Tibial artery (tissue), 4 donors: Measurements from ENCODE around the gene KCNJ12.

ENCODE experiments used
- DNase-seq, 2 donors: peaks; one replicate each; pipeline ENCODE4 v3.0.0-alpha.2; 2019
- H3K27ac ChIP-seq, 2 donors: fragments of 200-600 bp; sonication (generic) in 1 of 2; 1 replicate in 1 of 2; 2 replicates in 1 of 2; pipeline ENCODE4 v1.5.1; 2018 to 2019; ENCODE audit warnings: mild to moderate bottlenecking in 1 of 2
- H3K27me3 ChIP-seq, 2 donors: fragments of 200-600 bp; sonication (generic) in 1 of 2; one replicate each; pipeline versions ENCODE4 v1.5.1 to v1.6.0; 2016 to 2019
- H3K36me3 ChIP-seq, 3 donors: fragments of 200-600 bp; sonication (generic) in 2 of 3; one replicate each; pipeline ENCODE4 v1.5.1; 2016 to 2019; ENCODE audit warnings: mild to moderate bottlenecking in 2 of 3
- H3K4me1 ChIP-seq, 4 donors: fragments of 200-600 bp; sonication (generic) in 2 of 4; 1 replicate in 3 of 4; 2 replicates in 1 of 4; pipeline ENCODE4 v1.5.1; 2016 to 2019
- H3K4me3 ChIP-seq, 2 donors: fragments of 200-600 bp; sonication (generic) in 1 of 2; 1 replicate in 1 of 2; 2 replicates in 1 of 2; pipeline ENCODE4 v1.5.1; 2018 to 2019; ENCODE audit warnings: mild to moderate bottlenecking in 2 of 2
- H3K9me3 ChIP-seq, 3 donors: fragments of 200-600 bp; sonication (generic) in 1 of 3; one replicate each; pipeline ENCODE4 v1.5.1; 2016 to 2019
- intact Hi-C: fragments of 100-400 bp; cut with DNase I; formaldehyde crosslinking; loops from one replicate; pipeline ENCODE4 v1.15.0; 2023; ENCODE audit warnings: low total_unique reads
- TF ChIP-seq, protein P1 (sequence below), 2 experiments: fragments of 200-600 bp in 1 of 2; fragments of 450-650 bp in 1 of 2; IDR thresholded peaks; one replicate each; pipeline ENCODE4 v1.5.1; 2017 to 2019; ENCODE audit warnings: antibody characterized with exemption in 2 of 2, mild to moderate bottlenecking in 1 of 2, moderate library complexity in 1 of 2

The KCNJ12 gene

GRCh38 chr17:21458054-21458453, 81.9 kb downstream of the KCNJ12 start:
- Histone ChIP-seq H3K4me1 (peaks cover 0 to 18% (median 10%) of the 10 kb centered on the region in 4 donors), H3K4me3 (no peak overlapping the region), H3K27ac (no peak overlapping the region), H3K36me3 (no peaks in the 10 kb centered on the region), H3K9me3 (no peaks in the 10 kb centered on the region), H3K27me3 (peaks cover 0 to 6% of the 10 kb centered on the region in 2 donors)
- TF ChIP-seq, protein P1, sequence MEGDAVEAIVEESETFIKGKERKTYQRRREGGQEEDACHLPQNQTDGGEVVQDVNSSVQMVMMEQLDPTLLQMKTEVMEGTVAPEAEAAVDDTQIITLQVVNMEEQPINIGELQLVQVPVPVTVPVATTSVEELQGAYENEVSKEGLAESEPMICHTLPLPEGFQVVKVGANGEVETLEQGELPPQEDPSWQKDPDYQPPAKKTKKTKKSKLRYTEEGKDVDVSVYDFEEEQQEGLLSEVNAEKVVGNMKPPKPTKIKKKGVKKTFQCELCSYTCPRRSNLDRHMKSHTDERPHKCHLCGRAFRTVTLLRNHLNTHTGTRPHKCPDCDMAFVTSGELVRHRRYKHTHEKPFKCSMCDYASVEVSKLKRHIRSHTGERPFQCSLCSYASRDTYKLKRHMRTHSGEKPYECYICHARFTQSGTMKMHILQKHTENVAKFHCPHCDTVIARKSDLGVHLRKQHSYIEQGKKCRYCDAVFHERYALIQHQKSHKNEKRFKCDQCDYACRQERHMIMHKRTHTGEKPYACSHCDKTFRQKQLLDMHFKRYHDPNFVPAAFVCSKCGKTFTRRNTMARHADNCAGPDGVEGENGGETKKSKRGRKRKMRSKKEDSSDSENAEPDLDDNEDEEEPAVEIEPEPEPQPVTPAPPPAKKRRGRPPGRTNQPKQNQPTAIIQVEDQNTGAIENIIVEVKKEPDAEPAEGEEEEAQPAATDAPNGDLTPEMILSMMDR (IDR thresholded peaks at IDR 0.05), result no peak
- intact Hi-C loops, result loop anchor here (5.0 to 10.0 kb wide), 2 partner anchors 49 to 173 kb away; partner anchors contain the start of gene MAP2K3
- no peak for DNase-seq

DNA sequence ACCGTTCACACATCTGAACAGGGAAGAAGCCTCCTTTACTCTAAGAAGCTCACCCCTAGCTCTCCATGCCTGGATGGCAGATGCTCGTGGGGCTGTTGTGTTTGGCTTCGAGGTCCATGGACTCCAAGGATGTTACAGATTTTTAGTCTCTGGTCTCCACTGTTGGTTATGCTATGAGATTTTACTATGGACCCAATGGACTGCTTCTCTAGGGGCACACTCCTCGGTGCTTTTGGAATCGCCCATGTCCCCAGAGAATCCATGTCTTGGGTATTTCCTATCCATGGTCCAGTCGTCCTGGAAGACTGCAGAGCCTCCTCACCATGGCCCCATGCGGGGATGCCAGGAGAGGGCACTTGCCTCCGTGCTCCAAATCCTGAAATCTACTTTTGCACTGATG, 83.4 kb downstream of the KCNJ12 start:
- Histone ChIP-seq H3K27me3 (peaks cover 0 to 19% of the 10 kb centered on the region in 2 donors), H3K4me1 (peaks cover 0 to 25% (median 15%) of the 10 kb centered on the region in 4 donors), H3K9me3 (no peaks in the 10 kb centered on the region), H3K4me3 (no peak overlapping the region), H3K36me3 (no peaks in the 10 kb centered on the region), H3K27ac (no peak overlapping the region)
- TF ChIP-seq, protein P1 (IDR thresholded peaks at IDR 0.05), result no peak
- DNase-seq, result no peak
- intact Hi-C loops, result loop anchor here (5.0 to 10.0 kb wide), 2 partner anchors 48 to 175 kb away; partner anchors contain the start of gene MAP2K3

GRCh38 chr17:21460358-21460757, 84.2 kb downstream of the KCNJ12 start:
- DNase-seq, result no peak
- peaks cover 0 to 25% (median 15%) of the 10 kb centered on the region in 4 donors for H3K4me1 ChIP-seq
- TF ChIP-seq, protein P1 (IDR thresholded peaks at IDR 0.05), result no peak
- no peak overlapping the region for H3K27ac ChIP-seq
- H3K9me3 ChIP-seq, result no peaks in the 10 kb centered on the region
- no peaks in the 10 kb centered on the region for H3K36me3 ChIP-seq
- H3K27me3 ChIP-seq, result peaks cover 0 to 19% of the 10 kb centered on the region in 2 donors
- intact Hi-C loops, result no loop called here
- no peak overlapping the region for H3K4me3 ChIP-seq

DNA sequence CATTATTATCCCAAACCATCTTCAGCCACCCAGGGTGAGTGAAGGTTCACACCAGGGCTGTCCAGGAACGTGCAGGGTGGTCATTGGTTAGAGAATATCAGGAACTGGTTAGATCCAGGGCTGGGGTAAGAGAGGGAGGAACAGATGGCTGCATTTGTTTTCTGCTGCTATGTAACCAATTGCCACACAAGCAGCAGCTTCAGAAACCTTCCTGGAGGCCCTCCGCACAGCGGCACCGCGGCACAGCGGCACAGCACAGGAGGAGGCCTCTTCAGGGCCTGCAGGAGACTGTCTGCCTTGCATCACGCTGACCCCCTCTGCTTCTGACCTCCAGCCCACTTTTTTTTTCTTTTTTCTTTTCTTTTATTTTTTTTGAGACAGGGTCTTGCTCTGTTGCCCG, 86.1 kb downstream of the KCNJ12 start:
- Histone ChIP-seq H3K36me3 (no peaks in the 10 kb centered on the region), H3K27ac (no peak overlapping the region), H3K27me3 (peaks cover 0 to 19% of the 10 kb centered on the region in 2 donors), H3K4me1 (peaks cover 0 to 16% (median 9%) of the 10 kb centered on the region in 4 donors), H3K9me3 (no peaks in the 10 kb centered on the region), H3K4me3 (no peak overlapping the region)
- no peak for DNase-seq
- intact Hi-C loops, result no loop called here
- TF ChIP-seq, protein P1 (IDR thresholded peaks at IDR 0.05), result no peak

- TF ChIP-seq, protein P1 (IDR thresholded peaks at IDR 0.05), result no peak
- no peak overlapping the region for H3K4me3 ChIP-seq
- H3K9me3 ChIP-seq, result no peaks in the 10 kb centered on the region
- H3K4me1 ChIP-seq, result peaks cover 0 to 11% (median 6%) of the 10 kb centered on the region in 4 donors
- H3K27me3 ChIP-seq, result peaks cover 0 to 19% of the 10 kb centered on the region in 2 donors
- intact Hi-C loops, result no loop called here
- DNase-seq, result no peak
- no peaks in the 10 kb centered on the region for H3K36me3 ChIP-seq
- H3K27ac ChIP-seq, result no peak overlapping the region
Measured at GRCh38 chr17:21463204-21463661, 87.1 kb downstream of the KCNJ12 start.
